Endothelial cell of umbilical vein (primary cell): ENCODE results near the gene BCAS3. TPM values are rescaled to one million over a fixed set of nuclear protein-coding genes. Genes with fewer than 3 reads are reported as not detected.

Experiments
- BruUV-seq: library from RNA; stranded (reverse); fragments of 400-500 nt; replicated peaks from 2 replicates; lab custom pipeline; 2021; lab: Mats Ljungman, UMichigan
- CTCF ChIA-PET: fragments of 300-600, 350-600 bp; sonication (Branson Sonifier 250); formaldehyde crosslinking; loops from one replicate; lab custom pipeline; 2021; ENCODE audit warnings: antibody characterized with exemption, inconsistent platforms; lab: Charles Lee
- POLR2A ChIA-PET: fragments of 300-600, 350-600 bp; sonication (Branson Sonifier 250); formaldehyde crosslinking; loops from one replicate; lab custom pipeline; 2021; ENCODE audit warnings: antibody characterized with exemption, inconsistent platforms; lab: Charles Lee
- DNase-seq: peaks from one replicate; pipeline ENCODE4 v3.0.0-alpha.2; 2011; ENCODE audit warnings: low read depth, low spot score
- FAIRE-seq: peaks from 2 replicates; lab custom pipeline; 2011; peaks lifted over from hg19 to GRCh38; lab: Jason Lieb, UNC
- H2AFZ ChIP-seq: 2 replicates; pipeline ENCODE4 v1.6.0; 2012; ENCODE audit warnings: low read depth, low read length, control low read depth, inconsistent platforms
- H3K27ac ChIP-seq: 2 replicates; pipeline ENCODE4 v1.5.1; 2011; ENCODE audit warnings: low read depth, mild to moderate bottlenecking, control low read depth, low read length, moderate library complexity; ENCODE audit not compliant: insufficient read depth
- H3K27me3 ChIP-seq, 2 experiments: 2 replicates each; pipeline versions ENCODE4 v1.6.0 to v1.6.1; 2011; ENCODE audit warnings: low read length in 2 of 2, mixed read lengths in 1 of 2; ENCODE audit not compliant: control insufficient read depth in 2 of 2, insufficient read depth in 2 of 2
- H3K36me3 ChIP-seq, 2 experiments: 2 replicates in 1 of 2; 3 replicates in 1 of 2; pipeline ENCODE4 v1.5.1; 2011; ENCODE audit warnings: low read length in 2 of 2, mild to moderate bottlenecking in 1 of 2, moderate library complexity in 1 of 2; ENCODE audit not compliant: control insufficient read depth in 2 of 2, insufficient read depth in 2 of 2; ENCODE audit errors: extremely low read depth in 1 of 2
- H3K4me1 ChIP-seq: 3 replicates; pipeline ENCODE4 v1.5.1; 2011; ENCODE audit warnings: mild to moderate bottlenecking, low read length; ENCODE audit not compliant: control insufficient read depth, insufficient read depth; ENCODE audit errors: extremely low read depth
- H3K4me2 ChIP-seq: 2 replicates; pipeline ENCODE4 v1.6.1; 2011; ENCODE audit warnings: low read length, control low read depth, mixed read lengths; ENCODE audit not compliant: insufficient read depth
- H3K4me3 ChIP-seq, 3 experiments: fragments of 200-600 bp in 1 of 3; sonication (generic), shearing (Covaris generic) in 1 of 3; replicated peaks in 1 of 3; 2 replicates each; pipeline ENCODE4 v1.5.1; 2011 to 2016; ENCODE audit warnings: control low read depth in 3 of 3, low read length in 3 of 3, mild to moderate bottlenecking in 2 of 3, inconsistent platforms in 1 of 3, low read depth in 1 of 3, moderate library complexity in 1 of 3; ENCODE audit not compliant: insufficient read depth in 1 of 3
- H3K79me2 ChIP-seq: 2 replicates; pipeline ENCODE4 v1.6.0; 2012; ENCODE audit warnings: low read length, inconsistent platforms; ENCODE audit not compliant: control insufficient read depth, insufficient read depth
- H3K9ac ChIP-seq: replicated peaks from 2 replicates; pipeline ENCODE3; 2011; ENCODE audit warnings: low read length, control low read depth; ENCODE audit not compliant: insufficient read depth; ENCODE audit errors: extremely low read depth
- H3K9me1 ChIP-seq: replicated peaks from 3 replicates; pipeline ENCODE4 v1.6.0; 2011; ENCODE audit warnings: mild to moderate bottlenecking, low read length; ENCODE audit not compliant: control insufficient read depth, insufficient read depth; ENCODE audit errors: extremely low read depth
- H3K9me3 ChIP-seq: replicated peaks from 2 replicates; pipeline ENCODE4 v1.5.1; 2012; ENCODE audit warnings: low read length, inconsistent platforms; ENCODE audit not compliant: control insufficient read depth, insufficient read depth
- H4K20me1 ChIP-seq: replicated peaks from 2 replicates; pipeline ENCODE3; 2011; ENCODE audit warnings: mild to moderate bottlenecking, low read length; ENCODE audit not compliant: control insufficient read depth, insufficient read depth; ENCODE audit errors: extremely low read depth
- CTCF ChIP-seq, 2 donors: IDR thresholded peaks; 1 replicate in 1 of 2; 2 replicates in 1 of 2; pipeline ENCODE4 v1.5.1; 2011; ENCODE audit warnings: low read length in 2 of 2, mild to moderate bottlenecking in 2 of 2, moderate library complexity in 2 of 2, control low read depth in 1 of 2, inconsistent platforms in 1 of 2, low read depth in 1 of 2; ENCODE audit not compliant: insufficient read depth in 1 of 2; ENCODE audit errors: extremely low read depth in 1 of 2
- EZH2 ChIP-seq: IDR thresholded peaks from 2 replicates; pipeline ENCODE4 v1.6.1; 2012; ENCODE audit warnings: borderline replicate concordance, low read depth, mild to moderate bottlenecking, moderate library complexity, low read length, inconsistent platforms; ENCODE audit not compliant: severe bottlenecking
- FOS ChIP-seq: IDR thresholded peaks from 2 replicates; pipeline ENCODE4 v1.6.1; 2011; ENCODE audit warnings: mild to moderate bottlenecking, low read length, moderate library complexity, borderline replicate concordance; ENCODE audit not compliant: insufficient read depth
- GATA2 ChIP-seq: IDR thresholded peaks from 2 replicates; pipeline ENCODE4 v1.7.0; 2011; ENCODE audit warnings: low read depth, mild to moderate bottlenecking, moderate library complexity, mixed read lengths, low read length; ENCODE audit not compliant: insufficient read length, insufficient read depth
- JUN ChIP-seq: IDR thresholded peaks from 2 replicates; pipeline ENCODE4 v1.6.1; 2011; ENCODE audit warnings: borderline replicate concordance, low read depth; ENCODE audit not compliant: insufficient read length, insufficient read depth
- MAX ChIP-seq: IDR thresholded peaks from 2 replicates; pipeline ENCODE4 v1.6.1; 2011; ENCODE audit not compliant: insufficient read depth, insufficient read length
- MYC ChIP-seq: IDR thresholded peaks from one replicate; pipeline ENCODE4 v1.6.1; 2011; ENCODE audit warnings: mild to moderate bottlenecking, low read depth, low read length
- POLR2A ChIP-seq: IDR thresholded peaks from 2 replicates; pipeline ENCODE4 v1.6.1; 2012; ENCODE audit warnings: low read depth, mild to moderate bottlenecking, control low read depth, low read length
- POLR2AphosphoS5 ChIP-seq: IDR thresholded peaks from 2 replicates; pipeline ENCODE4 v1.6.1; 2012; ENCODE audit warnings: low read depth, mild to moderate bottlenecking, control low read depth, low read length, moderate library complexity; ENCODE audit not compliant: insufficient read depth
- dilution Hi-C: fragments of 300-500 bp; cut with MboI; formaldehyde crosslinking; loops from one replicate; pipeline ENCODE4 v1.15.0; 2019; ENCODE audit warnings: low sequenced_read_pairs; ENCODE audit not compliant: extremely low pct_ligation_motif_present
- intact Hi-C: fragments of 100-400 bp; cut with micrococcal nuclease; formaldehyde crosslinking; loops from one replicate; pipeline ENCODE4 v1.10.0; 2022
- polyA plus RNA-seq, 4 experiments: library from polyadenylated mRNA; depleted of rRNA in 3 of 4; stranded (reverse) in 3 of 4; unstranded in 1 of 4; fragments of >200 nt; gene quantifications; 2 replicates each; pipeline versions ENCODE4 v1.2.1 to v1.2.3, GENCODE V29; 2011 to 2012; ENCODE audit warnings: missing spikeins in 1 of 4
- total RNA-seq: library from RNA; stranded (reverse); gene quantifications from 2 replicates; pipeline ENCODE4 v1.2.3, GENCODE V29; 2021

The BCAS3 gene
- total and polyA plus RNA-seq, 2 donors (not counting 3 experiments of a cell fraction or from before 2014, with no cell fraction given), result 8.2 to 16.0 TPM

- Histone ChIP-seq H3K4me1 (peaks cover 7% of the 10 kb centered on the region), H3K79me2 (no peaks in the 10 kb centered on the region), H3K9me1 (no peaks in the 10 kb centered on the region), H3K9me3 (no peaks in the 10 kb centered on the region), H3K4me2 (no peak overlapping the region), H3K36me3 (no peaks in the 10 kb centered on the region), H3K4me3 (no peak overlapping the region), H3K27me3 (peaks cover 4 to 19% of the 10 kb centered on the region in 2 experiments), H3K27ac (no peak overlapping the region), H4K20me1 (no peaks in the 10 kb centered on the region), H3K9ac (no peak overlapping the region), H2AFZ (no peak overlapping the region)
- ChIA-PET POLR2A (no interaction called here), CTCF (interaction anchor here (1.1 kb wide), 1 partner anchor 26 kb away, joined by 3 read pairs; no protein-coding TSS in a partner anchor)
- no peak for FAIRE-seq
- no TSS peak for BruUV-seq
- dilution Hi-C loops, result no loop called here
- no peak for DNase-seq
- intact Hi-C loops, result no loop called here
- no peak for TF ChIP-seq GATA2
- no peak for TF ChIP-seq EZH2
- no peak for TF ChIP-seq JUN
- no peak for TF ChIP-seq POLR2A
- no peak for TF ChIP-seq POLR2AphosphoS5
- no peak for TF ChIP-seq CTCF (IDR thresholded peaks at IDR 0.05; ENCODE audit: extremely low read depth in 1 of 2, insufficient read depth in 1 of 2, low read depth in 1 of 2, low read length in 2 of 2)
- TF ChIP-seq FOS, result no peak
- no peak for TF ChIP-seq MYC
- no peak for TF ChIP-seq MAX
These were observed 655.5 kb downstream of the BCAS3 start for GRCh38 chr17:61333136-61333535.
